CD8-positive, alpha-beta memory T cell (primary cell): ENCODE results near the gene NUFIP1. TPM values are rescaled to one million over a fixed set of nuclear protein-coding genes. Genes with fewer than 3 reads are reported as not detected.

Experiments
- CTCF ChIA-PET: fragments of 350-600 bp; sonication (Branson Sonifier 250); formaldehyde crosslinking; loops from one replicate; lab custom pipeline; 2021; ENCODE audit warnings: antibody characterized with exemption; lab: Charles Lee
- POLR2A ChIA-PET: fragments of 350-600 bp; sonication (Branson Sonifier 250); formaldehyde crosslinking; loops from one replicate; lab custom pipeline; 2021; ENCODE audit warnings: antibody characterized with exemption; lab: Charles Lee
- DNase-seq, 5 donors: peaks; one replicate each; pipeline versions ENCODE4 v3.0.0 to v3.0.0-alpha.2; 2020 to 2022; ENCODE audit warnings: mixed read lengths in 1 of 5
- H3K27ac ChIP-seq: one replicate; pipeline ENCODE4 v1.7.0; 2013; ENCODE audit warnings: low read depth, mild to moderate bottlenecking, low read length, moderate library complexity
- H3K27me3 ChIP-seq: 2 replicates; pipeline ENCODE4 v1.7.0; 2013; ENCODE audit warnings: low read length, mild to moderate bottlenecking; ENCODE audit not compliant: insufficient read depth, poor library complexity, severe bottlenecking
- H3K36me3 ChIP-seq: 2 replicates; pipeline ENCODE4 v1.7.0; 2013; ENCODE audit warnings: mild to moderate bottlenecking, low read length, moderate library complexity; ENCODE audit not compliant: insufficient read depth
- H3K4me1 ChIP-seq: 2 replicates; pipeline ENCODE4 v1.7.0; 2013; ENCODE audit warnings: mild to moderate bottlenecking, low read length, moderate library complexity; ENCODE audit not compliant: insufficient read depth
- H3K4me3 ChIP-seq: 2 replicates; pipeline ENCODE4 v1.7.0; 2013; ENCODE audit warnings: mild to moderate bottlenecking, low read length
- H3K9me3 ChIP-seq: 2 replicates; pipeline ENCODE4 v1.7.0; 2013; ENCODE audit warnings: mild to moderate bottlenecking, low read length
- H3K27ac Mint-ChIP-seq, 8 donors: one replicate each; pipeline ENCODE4 v1.8.0; 2020 to 2021; ENCODE audit warnings: mixed read lengths in 8 of 8, mild to moderate bottlenecking in 6 of 8, inconsistent platforms in 3 of 8, moderate library complexity in 3 of 8
- H3K27me3 Mint-ChIP-seq, 2 donors: one replicate each; pipeline ENCODE4 v1.8.0; 2020 to 2021; ENCODE audit warnings: mixed read lengths in 2 of 2, mild to moderate bottlenecking in 1 of 2, moderate library complexity in 1 of 2
- H3K36me3 Mint-ChIP-seq, 3 donors: one replicate each; pipeline ENCODE4 v1.8.0; 2020 to 2021; ENCODE audit warnings: mixed read lengths in 3 of 3, inconsistent platforms in 1 of 3, mild to moderate bottlenecking in 1 of 3
- H3K4me1 Mint-ChIP-seq, 3 donors: one replicate each; pipeline ENCODE4 v1.8.0; 2020 to 2021; ENCODE audit warnings: mixed read lengths in 3 of 3, inconsistent platforms in 1 of 3, mild to moderate bottlenecking in 1 of 3
- H3K4me3 Mint-ChIP-seq, 7 donors: one replicate each; pipeline ENCODE4 v1.8.0; 2020 to 2021; ENCODE audit warnings: mixed read lengths in 7 of 7, mild to moderate bottlenecking in 6 of 7, moderate library complexity in 4 of 7, inconsistent platforms in 2 of 7
- H3K9me3 Mint-ChIP-seq, 5 donors: one replicate each; pipeline ENCODE4 v1.8.0; 2020 to 2022; ENCODE audit warnings: mixed read lengths in 5 of 5, mild to moderate bottlenecking in 3 of 5, moderate library complexity in 2 of 5, inconsistent platforms in 1 of 5
- polyA plus RNA-seq: library from polyadenylated mRNA; unstranded; fragments of 300-500 nt; fragmentation: Illumina TruSeq; gene quantifications from one replicate; pipeline ENCODE4 v1.2.3, GENCODE V29; 2021
- total RNA-seq, 2 experiments: library from RNA; stranded (reverse); gene quantifications; one replicate each; pipeline ENCODE4 v1.2.3, GENCODE V29; 2021

NUFIP1 gene
- total and polyA plus RNA-seq, 3 experiments from 2014 or later = 4.0 to 11.8 (median 11.1) TPM

- no peak overlapping the region for H3K4me3 ChIP-seq
- H3K36me3 ChIP-seq = peaks cover 15% of the 10 kb centered on the region
- H3K27ac ChIP-seq = no peak overlapping the region
- Mint-ChIP-seq H3K4me3 (no peak overlapping the region), H3K27me3 (no peaks in the 10 kb centered on the region), H3K9me3 (no peaks in the 10 kb centered on the region), H3K36me3 (peaks cover 12 to 65% (median 22%) of the 10 kb centered on the region in 3 donors), H3K27ac (no peak overlapping the region), H3K4me1 (no peaks in the 10 kb centered on the region)
- no peaks in the 10 kb centered on the region for H3K9me3 ChIP-seq
- H3K27me3 ChIP-seq = no peaks in the 10 kb centered on the region
- no peaks in the 10 kb centered on the region for H3K4me1 ChIP-seq
- DNase-seq = no peak
- ChIA-PET CTCF (no interaction called here), POLR2A (interaction anchor here (0.5 to 0.9 kb wide), 2 partner anchors 19 to 326 kb away, joined by 3 read pairs; no protein-coding TSS in a partner anchor)
Observed at GRCh38 chr13:45015300-45015699, 26.0 kb upstream of the NUFIP1 start.

DNA sequence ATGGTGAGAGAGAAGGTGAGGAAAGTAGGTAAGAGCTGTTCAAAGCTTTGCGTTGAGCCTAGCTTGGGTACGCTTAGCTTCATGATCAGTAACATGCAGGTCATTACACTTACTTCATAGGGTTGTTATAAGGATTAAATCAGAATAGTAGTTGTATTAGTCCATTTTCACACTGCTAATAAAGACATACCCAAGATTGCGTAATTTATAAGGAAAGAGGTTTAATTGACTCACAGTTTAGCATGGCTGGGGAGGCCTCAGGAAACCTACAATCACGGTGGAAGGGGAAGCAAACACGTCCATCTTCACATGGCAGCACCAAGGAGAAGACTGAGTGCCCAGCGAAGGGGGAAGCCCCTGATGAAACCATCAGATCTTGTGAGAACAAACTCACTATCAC, 21.9 kb upstream of the NUFIP1 start:
- H3K27ac Mint-ChIP-seq = no peak overlapping the region
- H3K4me3 ChIP-seq = no peak overlapping the region
- H3K36me3 Mint-ChIP-seq = peaks cover 10 to 83% (median 21%) of the 10 kb centered on the region in 3 donors
- no peaks in the 10 kb centered on the region for H3K27me3 Mint-ChIP-seq
- H3K36me3 ChIP-seq = peaks cover 29% of the 10 kb centered on the region
- no peaks in the 10 kb centered on the region for H3K4me1 Mint-ChIP-seq
- H3K9me3 ChIP-seq = no peaks in the 10 kb centered on the region
- H3K27ac ChIP-seq = no peak overlapping the region
- no peak for DNase-seq
- POLR2A ChIA-PET = no interaction called here
- H3K27me3 ChIP-seq = no peaks in the 10 kb centered on the region
- no peaks in the 10 kb centered on the region for H3K4me1 ChIP-seq
- H3K4me3 Mint-ChIP-seq = no peak overlapping the region
- CTCF ChIA-PET = no interaction called here
- H3K9me3 Mint-ChIP-seq = no peaks in the 10 kb centered on the region

DNA sequence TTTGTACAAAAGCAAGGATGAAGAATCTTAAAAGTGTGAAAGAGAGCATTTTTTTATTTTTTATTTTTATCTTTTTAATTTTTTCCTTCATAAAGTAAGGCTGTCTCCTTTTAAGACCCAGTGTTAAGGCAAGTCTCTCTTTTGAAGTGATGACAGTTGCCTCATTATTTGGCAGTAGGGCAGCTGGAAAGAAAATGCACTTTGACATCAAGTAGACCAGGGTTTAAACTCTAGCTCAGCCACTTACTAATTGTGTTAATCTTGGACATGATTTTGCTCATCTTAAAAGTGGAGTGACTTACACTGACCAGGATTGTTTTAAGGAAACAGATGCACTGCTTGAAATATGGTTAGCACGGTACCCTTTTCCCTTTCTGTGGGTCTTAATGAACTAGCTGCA, 18.6 kb upstream of the NUFIP1 start:
- Histone ChIP-seq H3K27me3 (no peaks in the 10 kb centered on the region), H3K4me1 (no peaks in the 10 kb centered on the region), H3K4me3 (no peak overlapping the region), H3K36me3 (peaks cover 17% of the 10 kb centered on the region), H3K27ac (no peak overlapping the region), H3K9me3 (no peaks in the 10 kb centered on the region)
- ChIA-PET CTCF (no interaction called here), POLR2A (interaction anchor here (0.6 kb wide), 1 partner anchor 55 kb away, joined by 3 read pairs; no protein-coding TSS in a partner anchor)
- Mint-ChIP-seq H3K4me1 (no peaks in the 10 kb centered on the region), H3K27me3 (no peaks in the 10 kb centered on the region), H3K36me3 (peaks cover 7 to 76% (median 21%) of the 10 kb centered on the region in 3 donors), H3K4me3 (no peak overlapping the region), H3K9me3 (no peaks in the 10 kb centered on the region), H3K27ac (peak overlapping the region in 1 of 8 donors; percentile 33)
- DNase-seq = no peak

GRCh38 chr13:45007225-45007624, 18.0 kb upstream of the NUFIP1 start:
- Histone ChIP-seq H3K9me3 (no peaks in the 10 kb centered on the region), H3K4me3 (no peak overlapping the region), H3K4me1 (no peaks in the 10 kb centered on the region), H3K27me3 (no peaks in the 10 kb centered on the region), H3K27ac (no peak overlapping the region), H3K36me3 (peaks cover 17% of the 10 kb centered on the region)
- DNase-seq = no peak
- ChIA-PET POLR2A (interaction anchor here (0.6 kb wide), 1 partner anchor 55 kb away, joined by 3 read pairs; no protein-coding TSS in a partner anchor), CTCF (interaction anchor here (1.4 kb wide), 1 partner anchor 40 kb away, joined by 4 read pairs; no protein-coding TSS in a partner anchor)
- H3K27me3 Mint-ChIP-seq = no peaks in the 10 kb centered on the region
- H3K36me3 Mint-ChIP-seq = peaks cover 8 to 78% (median 23%) of the 10 kb centered on the region in 3 donors
- H3K27ac Mint-ChIP-seq = no peak overlapping the region
- no peaks in the 10 kb centered on the region for H3K4me1 Mint-ChIP-seq
- no peaks in the 10 kb centered on the region for H3K9me3 Mint-ChIP-seq
- H3K4me3 Mint-ChIP-seq = no peak overlapping the region

GRCh38 chr13:45004096-45004495, 14.8 kb upstream of the NUFIP1 start:
- no peaks in the 10 kb centered on the region for H3K27me3 Mint-ChIP-seq
- Histone ChIP-seq H3K27ac (no peak overlapping the region), H3K27me3 (no peaks in the 10 kb centered on the region), H3K4me3 (no peak overlapping the region), H3K4me1 (no peaks in the 10 kb centered on the region), H3K36me3 (peaks cover 11% of the 10 kb centered on the region), H3K9me3 (no peaks in the 10 kb centered on the region)
- peaks cover 8 to 71% (median 26%) of the 10 kb centered on the region in 3 donors for H3K36me3 Mint-ChIP-seq
- H3K4me3 Mint-ChIP-seq = no peak overlapping the region
- DNase-seq = no peak
- H3K27ac Mint-ChIP-seq = no peak overlapping the region
- POLR2A ChIA-PET = no interaction called here
- CTCF ChIA-PET = no interaction called here
- H3K9me3 Mint-ChIP-seq = no peaks in the 10 kb centered on the region
- no peaks in the 10 kb centered on the region for H3K4me1 Mint-ChIP-seq

DNA sequence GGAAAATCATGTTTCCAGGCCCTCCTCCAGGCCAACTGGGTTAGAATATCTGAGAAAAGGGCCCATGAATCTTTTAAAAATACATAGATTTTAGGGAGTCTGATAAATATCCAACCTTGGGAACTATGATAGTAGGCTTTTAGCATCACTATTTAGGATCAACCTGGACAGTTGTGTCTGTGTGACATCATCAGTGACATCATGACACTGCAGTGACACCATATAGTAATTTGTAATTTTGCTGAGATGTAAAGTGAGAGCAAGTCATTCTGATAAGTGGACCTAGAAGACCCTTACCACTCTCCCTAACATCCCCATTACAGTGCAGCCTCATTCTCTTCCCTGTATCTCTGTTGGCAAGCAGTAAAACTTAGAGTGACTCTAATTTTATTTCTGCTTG, 14.1 kb upstream of the NUFIP1 start:
- H3K4me1 ChIP-seq = no peaks in the 10 kb centered on the region
- peaks cover 6% of the 10 kb centered on the region for H3K36me3 ChIP-seq
- H3K27ac Mint-ChIP-seq = no peak overlapping the region
- CTCF ChIA-PET = no interaction called here
- H3K27me3 ChIP-seq = no peaks in the 10 kb centered on the region
- no peaks in the 10 kb centered on the region for H3K9me3 Mint-ChIP-seq
- peaks cover 8 to 68% (median 24%) of the 10 kb centered on the region in 3 donors for H3K36me3 Mint-ChIP-seq
- H3K4me1 Mint-ChIP-seq = peaks cover under 1 to 3% (median 1%) of the 10 kb centered on the region in 3 donors
- H3K27me3 Mint-ChIP-seq = no peaks in the 10 kb centered on the region
- POLR2A ChIA-PET = no interaction called here
- H3K4me3 ChIP-seq = no peak overlapping the region
- DNase-seq = no peak
- H3K9me3 ChIP-seq = no peaks in the 10 kb centered on the region
- no peak overlapping the region for H3K27ac ChIP-seq
- no peak overlapping the region for H3K4me3 Mint-ChIP-seq

DNA sequence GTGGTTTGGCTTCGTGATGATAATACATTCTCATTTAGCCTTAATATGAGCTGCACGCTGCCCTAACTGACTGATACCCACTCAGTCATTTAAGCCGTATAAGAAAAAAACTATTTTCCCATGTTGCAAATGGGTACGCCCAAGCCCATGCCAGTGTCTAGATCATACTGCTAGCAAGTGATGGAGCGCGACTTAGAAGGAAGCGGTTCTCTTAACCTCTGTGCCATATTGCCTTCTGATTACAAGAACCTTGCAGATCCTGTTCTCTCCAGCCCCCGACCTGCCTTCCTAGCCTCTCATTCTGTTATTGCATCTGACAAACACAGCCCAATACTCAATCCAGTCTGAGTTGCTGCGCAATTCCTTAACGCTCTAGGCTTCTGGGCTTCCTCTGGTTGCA, 670 bp upstream of the NUFIP1 start:
- Histone ChIP-seq H3K4me1 (peaks cover 26% of the 10 kb centered on the region), H3K27ac (peak overlapping the region; percentile 91), H3K4me3 (peak overlapping the region; percentile 92), H3K9me3 (no peaks in the 10 kb centered on the region), H3K27me3 (no peaks in the 10 kb centered on the region), H3K36me3 (no peaks in the 10 kb centered on the region)
- Mint-ChIP-seq H3K4me1 (peaks cover 56 to 76% (median 65%) of the 10 kb centered on the region in 3 donors), H3K36me3 (peaks cover 0 to 32% (median 7%) of the 10 kb centered on the region in 3 donors), H3K27me3 (peaks cover 0 to 2% of the 10 kb centered on the region in 2 donors), H3K9me3 (no peaks in the 10 kb centered on the region), H3K4me3 (peak overlapping the region; percentile 93 to 100 (median 99)), H3K27ac (peak overlapping the region; percentile 94 to 100 (median 99))
- CTCF ChIA-PET = interaction anchor here (1.0 kb wide), 1 partner anchor 71 kb away, joined by 3 read pairs; no protein-coding TSS in a partner anchor
- DNase-seq = peak in 1 of 5 donors; percentile 1
- POLR2A ChIA-PET = interaction anchor here (0.6 kb wide), 1 partner anchor 72 kb away, joined by 3 read pairs; no protein-coding TSS in a partner anchor

DNA sequence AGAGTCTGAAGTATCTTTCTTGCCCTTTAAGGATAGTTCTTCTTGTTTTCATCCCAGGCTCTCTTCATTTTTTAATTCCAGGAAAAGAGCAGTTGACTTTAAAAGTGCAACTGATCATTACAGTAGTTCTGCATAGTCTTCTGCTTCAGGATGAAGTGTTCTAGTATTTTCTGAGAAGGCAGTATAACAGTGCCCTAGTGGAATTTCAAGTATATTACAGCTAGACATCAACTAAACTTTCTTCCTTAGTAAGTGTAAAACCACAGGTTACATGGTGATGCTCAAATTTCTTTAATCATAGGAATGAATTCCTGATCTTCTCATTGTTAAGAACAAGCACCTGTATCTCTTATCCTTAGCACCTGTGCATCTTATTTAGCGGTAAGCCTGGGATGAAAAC, 10.9 kb downstream of the NUFIP1 start:
- Histone ChIP-seq H3K4me3 (no peak overlapping the region), H3K27ac (no peak overlapping the region), H3K9me3 (no peaks in the 10 kb centered on the region), H3K27me3 (no peaks in the 10 kb centered on the region), H3K36me3 (peaks cover 19% of the 10 kb centered on the region), H3K4me1 (no peaks in the 10 kb centered on the region)
- no peak for DNase-seq
- Mint-ChIP-seq H3K27ac (no peak overlapping the region), H3K9me3 (no peaks in the 10 kb centered on the region), H3K27me3 (no peaks in the 10 kb centered on the region), H3K4me3 (no peak overlapping the region), H3K4me1 (peaks cover 4 to 5% (median 5%) of the 10 kb centered on the region in 3 donors), H3K36me3 (peaks cover 0 to 42% (median 4%) of the 10 kb centered on the region in 3 donors)
- POLR2A ChIA-PET = no interaction called here
- CTCF ChIA-PET = no interaction called here
